ENCODE measurements around the gene CD300E. TPM values are rescaled to one million over a fixed set of nuclear protein-coding genes. Genes with fewer than 3 reads are reported as not detected.

The CD300E gene, protein sequence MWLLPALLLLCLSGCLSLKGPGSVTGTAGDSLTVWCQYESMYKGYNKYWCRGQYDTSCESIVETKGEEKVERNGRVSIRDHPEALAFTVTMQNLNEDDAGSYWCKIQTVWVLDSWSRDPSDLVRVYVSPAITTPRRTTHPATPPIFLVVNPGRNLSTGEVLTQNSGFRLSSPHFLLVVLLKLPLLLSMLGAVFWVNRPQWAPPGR
- total RNA-seq (2021; ENCODE audit: unreplicated experiment) (not detected), Bru-seq, nascent RNA (not detected), BruChase-seq, experiment 1, labeled RNA remaining after a 6-hour chase (not detected), BruChase-seq, experiment 2, labeled RNA remaining after a 2-hour chase (not detected)
- not detected in 2 replicates for polyA plus RNA-seq (2012)
- long read RNA-seq, result 0 reads

DNA sequence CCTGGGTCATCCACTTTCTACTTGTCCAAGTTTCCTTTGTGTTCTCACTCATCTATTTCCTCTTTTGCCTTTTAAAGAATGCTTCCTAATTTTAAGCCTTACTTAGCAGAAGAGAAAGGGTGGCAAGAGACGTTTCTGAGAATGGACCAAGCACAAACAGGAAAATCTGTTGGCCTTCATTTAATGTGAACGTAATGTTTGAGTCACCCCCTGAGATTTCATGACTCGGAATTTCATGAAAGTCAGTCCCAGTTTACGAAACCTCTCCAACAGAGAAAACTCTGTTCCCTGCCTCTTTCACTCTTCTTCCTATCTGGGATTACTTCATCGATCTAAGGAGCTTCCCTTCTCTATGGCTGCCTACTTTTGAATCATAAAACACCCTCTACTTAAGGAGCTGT, at the start of gene CD300E:
Gene CD300E (minus strand): TSS at position 46 of the 401 bp plus-strand sequence. CDS start 117 bp downstream, outside the sequence.
- DNase-seq (ENCODE audit: low read depth, low spot score), result no peak
- no peak for TF ChIP-seq EZH2 (IDR thresholded peaks at IDR 0.05)
- TF ChIP-seq TCF7L2 (IDR thresholded peaks at IDR 0.05; ENCODE audit: borderline replicate concordance, extremely low read depth, insufficient read depth, insufficient read length), result no peak
- no peak for TF ChIP-seq CBX3 (IDR thresholded peaks at IDR 0.05; ENCODE audit: low read depth)
- TF ChIP-seq YY1 (IDR thresholded peaks at IDR 0.05; ENCODE audit: extremely low read depth, insufficient replicate concordance, low read depth, low read length), result no peak
- TF ChIP-seq EGR1 (IDR thresholded peaks at IDR 0.05; ENCODE audit: low read depth), result no peak
- TF ChIP-seq, protein P1, sequence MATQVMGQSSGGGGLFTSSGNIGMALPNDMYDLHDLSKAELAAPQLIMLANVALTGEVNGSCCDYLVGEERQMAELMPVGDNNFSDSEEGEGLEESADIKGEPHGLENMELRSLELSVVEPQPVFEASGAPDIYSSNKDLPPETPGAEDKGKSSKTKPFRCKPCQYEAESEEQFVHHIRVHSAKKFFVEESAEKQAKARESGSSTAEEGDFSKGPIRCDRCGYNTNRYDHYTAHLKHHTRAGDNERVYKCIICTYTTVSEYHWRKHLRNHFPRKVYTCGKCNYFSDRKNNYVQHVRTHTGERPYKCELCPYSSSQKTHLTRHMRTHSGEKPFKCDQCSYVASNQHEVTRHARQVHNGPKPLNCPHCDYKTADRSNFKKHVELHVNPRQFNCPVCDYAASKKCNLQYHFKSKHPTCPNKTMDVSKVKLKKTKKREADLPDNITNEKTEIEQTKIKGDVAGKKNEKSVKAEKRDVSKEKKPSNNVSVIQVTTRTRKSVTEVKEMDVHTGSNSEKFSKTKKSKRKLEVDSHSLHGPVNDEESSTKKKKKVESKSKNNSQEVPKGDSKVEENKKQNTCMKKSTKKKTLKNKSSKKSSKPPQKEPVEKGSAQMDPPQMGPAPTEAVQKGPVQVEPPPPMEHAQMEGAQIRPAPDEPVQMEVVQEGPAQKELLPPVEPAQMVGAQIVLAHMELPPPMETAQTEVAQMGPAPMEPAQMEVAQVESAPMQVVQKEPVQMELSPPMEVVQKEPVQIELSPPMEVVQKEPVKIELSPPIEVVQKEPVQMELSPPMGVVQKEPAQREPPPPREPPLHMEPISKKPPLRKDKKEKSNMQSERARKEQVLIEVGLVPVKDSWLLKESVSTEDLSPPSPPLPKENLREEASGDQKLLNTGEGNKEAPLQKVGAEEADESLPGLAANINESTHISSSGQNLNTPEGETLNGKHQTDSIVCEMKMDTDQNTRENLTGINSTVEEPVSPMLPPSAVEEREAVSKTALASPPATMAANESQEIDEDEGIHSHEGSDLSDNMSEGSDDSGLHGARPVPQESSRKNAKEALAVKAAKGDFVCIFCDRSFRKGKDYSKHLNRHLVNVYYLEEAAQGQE (IDR thresholded peaks at IDR 0.05; ENCODE audit: low read depth), result no peak
- no peak for TF ChIP-seq ELF1 (IDR thresholded peaks at IDR 0.05; ENCODE audit: borderline replicate concordance, low read depth)
- TF ChIP-seq ZNF274 (IDR thresholded peaks at IDR 0.05; ENCODE audit: low read depth, low read length), result no peak
- TF ChIP-seq SP1 (IDR thresholded peaks at IDR 0.05; ENCODE audit: low read depth), result no peak
- no peak for TF ChIP-seq EZH2phosphoT487 (IDR thresholded peaks at IDR 0.05; ENCODE audit: borderline replicate concordance)
- TF ChIP-seq FOSL1 (IDR thresholded peaks at IDR 0.05; ENCODE audit: low read depth), result no peak
- TF ChIP-seq SRF (IDR thresholded peaks at IDR 0.05; ENCODE audit: low read depth), result no peak
- TF ChIP-seq, protein P2, sequence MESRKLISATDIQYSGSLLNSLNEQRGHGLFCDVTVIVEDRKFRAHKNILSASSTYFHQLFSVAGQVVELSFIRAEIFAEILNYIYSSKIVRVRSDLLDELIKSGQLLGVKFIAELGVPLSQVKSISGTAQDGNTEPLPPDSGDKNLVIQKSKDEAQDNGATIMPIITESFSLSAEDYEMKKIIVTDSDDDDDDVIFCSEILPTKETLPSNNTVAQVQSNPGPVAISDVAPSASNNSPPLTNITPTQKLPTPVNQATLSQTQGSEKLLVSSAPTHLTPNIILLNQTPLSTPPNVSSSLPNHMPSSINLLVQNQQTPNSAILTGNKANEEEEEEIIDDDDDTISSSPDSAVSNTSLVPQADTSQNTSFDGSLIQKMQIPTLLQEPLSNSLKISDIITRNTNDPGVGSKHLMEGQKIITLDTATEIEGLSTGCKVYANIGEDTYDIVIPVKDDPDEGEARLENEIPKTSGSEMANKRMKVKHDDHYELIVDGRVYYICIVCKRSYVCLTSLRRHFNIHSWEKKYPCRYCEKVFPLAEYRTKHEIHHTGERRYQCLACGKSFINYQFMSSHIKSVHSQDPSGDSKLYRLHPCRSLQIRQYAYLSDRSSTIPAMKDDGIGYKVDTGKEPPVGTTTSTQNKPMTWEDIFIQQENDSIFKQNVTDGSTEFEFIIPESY (IDR thresholded peaks at IDR 0.05; ENCODE audit: extremely low read depth, insufficient replicate concordance, low read length), result no peak
- Histone ChIP-seq H2AFZ (ENCODE audit: low read depth, low read length, poor library complexity, severe bottlenecking) (no peak within 1 kb of the TSS), H3K4me2 (ENCODE audit: low read length) (no peak within 1 kb of the TSS), H3K4me3 (replicated peaks in 1 of 2; ENCODE audit: low read depth in 1 of 2, low read length in 2 of 2) (no peak within 1 kb of the TSS), H3K27ac (ENCODE audit: low read depth, low read length) (no peak within 1 kb of the TSS), H3K4me1 (ENCODE audit: control insufficient read depth in 1 of 2, insufficient read depth in 2 of 2, low read length in 2 of 2) (no peaks in the 10 kb centered on the region), H3K27me3 (ENCODE audit: insufficient read depth, low read length) (peaks cover 81% of the 10 kb centered on the region), H3K36me3 (ENCODE audit: control insufficient read depth in 1 of 2, insufficient read depth in 2 of 2, low read length in 2 of 2) (no peaks in the 10 kb centered on the region), H3K9me2 (ENCODE audit: insufficient read depth) (no peaks in the 10 kb centered on the region), H3K9ac (ENCODE audit: low read length) (no peak within 1 kb of the TSS), H3K79me2 (ENCODE audit: insufficient read depth, low read length) (no peaks in the 10 kb centered on the region), H3K9me3 (ENCODE audit: control insufficient read depth in 1 of 2, insufficient read depth in 1 of 2, low read depth in 1 of 2, low read length in 2 of 2) (peaks cover 0 to 4% of the 10 kb centered on the region in 2 experiments; a peak in 2 of 4 replicates), H4K20me1 (ENCODE audit: insufficient read depth) (no peaks in the 10 kb centered on the region)
- intact Hi-C loops (cut with micrococcal nuclease), result no loop called here
- BruUV-seq (replicated peaks), result no TSS peak
- POLR2A ChIA-PET, result no interaction called here
- CTCF ChIA-PET, result no interaction called here
- RAD21 ChIA-PET (ENCODE audit: low non-redundant PET in 1 of 2, low total read pairs in 2 of 2, uncharacterized antibody in 2 of 2, unreplicated experiment in 2 of 2), result no interaction called here
- ATAC-seq, result no peak

Data from HCT116 (cell line).